PC-3 (cell line): ENCODE results near the gene ANAPC10.

Source experiments
- EZH2 ChIP-seq: fragments of 300-600 bp; sonication (generic); IDR thresholded peaks from one replicate; pipeline ENCODE4 v1.6.1; 2017; ENCODE audit warnings: antibody characterized with exemption, mild to moderate bottlenecking, low read length; ENCODE audit not compliant: unreplicated experiment
- TF ChIP-seq, protein P1 (sequence below): fragments of 300-600 bp; sonication (generic); conservative IDR thresholded peaks from 2 replicates; pipeline ENCODE4 v1.5.1; 2017; ENCODE audit warnings: antibody characterized with exemption, low read depth, mild to moderate bottlenecking, low read length

DNA sequence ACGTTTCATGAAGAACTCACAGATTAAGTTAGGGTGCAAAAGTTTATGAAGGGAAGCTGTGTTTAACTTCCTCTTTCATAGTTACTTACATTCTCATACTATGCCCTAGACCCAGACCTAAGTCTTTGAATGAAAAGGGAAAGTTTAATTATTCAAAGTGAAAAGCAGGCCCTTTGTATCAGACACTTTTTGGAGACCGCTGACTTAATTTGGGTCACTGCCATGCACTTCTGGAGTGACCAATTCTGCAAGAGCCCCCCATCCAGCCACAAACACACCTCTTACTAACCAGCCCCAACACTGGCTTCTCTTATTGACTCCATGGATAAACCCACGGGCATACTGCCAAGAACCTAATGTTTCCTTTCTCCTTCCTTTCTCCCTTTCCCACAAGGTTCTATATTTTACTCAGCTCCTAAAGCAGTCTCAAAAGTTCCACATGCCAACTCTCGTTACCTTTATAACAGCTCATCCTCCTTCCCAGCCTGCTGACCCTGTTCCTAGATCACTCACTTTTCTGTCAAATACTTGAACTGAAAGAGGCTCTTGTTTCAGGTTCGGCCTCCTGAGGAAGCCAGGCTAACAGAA lies 34.6 kb upstream of the ANAPC10 start:
- TF ChIP-seq, protein P1, sequence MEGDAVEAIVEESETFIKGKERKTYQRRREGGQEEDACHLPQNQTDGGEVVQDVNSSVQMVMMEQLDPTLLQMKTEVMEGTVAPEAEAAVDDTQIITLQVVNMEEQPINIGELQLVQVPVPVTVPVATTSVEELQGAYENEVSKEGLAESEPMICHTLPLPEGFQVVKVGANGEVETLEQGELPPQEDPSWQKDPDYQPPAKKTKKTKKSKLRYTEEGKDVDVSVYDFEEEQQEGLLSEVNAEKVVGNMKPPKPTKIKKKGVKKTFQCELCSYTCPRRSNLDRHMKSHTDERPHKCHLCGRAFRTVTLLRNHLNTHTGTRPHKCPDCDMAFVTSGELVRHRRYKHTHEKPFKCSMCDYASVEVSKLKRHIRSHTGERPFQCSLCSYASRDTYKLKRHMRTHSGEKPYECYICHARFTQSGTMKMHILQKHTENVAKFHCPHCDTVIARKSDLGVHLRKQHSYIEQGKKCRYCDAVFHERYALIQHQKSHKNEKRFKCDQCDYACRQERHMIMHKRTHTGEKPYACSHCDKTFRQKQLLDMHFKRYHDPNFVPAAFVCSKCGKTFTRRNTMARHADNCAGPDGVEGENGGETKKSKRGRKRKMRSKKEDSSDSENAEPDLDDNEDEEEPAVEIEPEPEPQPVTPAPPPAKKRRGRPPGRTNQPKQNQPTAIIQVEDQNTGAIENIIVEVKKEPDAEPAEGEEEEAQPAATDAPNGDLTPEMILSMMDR, result no peak
- TF ChIP-seq EZH2, result no peak
